Fibroblast of the conjunctiva (primary cell): ENCODE results near the gene P2RX4.
"Not testable (repeated sequence)": the region's sequence is repeated elsewhere in the genome, so short reads cannot be mapped to it uniquely, and the experiment has no call there.

Experiments used
- DNase-seq: peaks from one replicate; pipeline ENCODE4 v3.0.0-alpha.2; 2010; ENCODE audit warnings: low read depth

P2RX4 gene

DNA sequence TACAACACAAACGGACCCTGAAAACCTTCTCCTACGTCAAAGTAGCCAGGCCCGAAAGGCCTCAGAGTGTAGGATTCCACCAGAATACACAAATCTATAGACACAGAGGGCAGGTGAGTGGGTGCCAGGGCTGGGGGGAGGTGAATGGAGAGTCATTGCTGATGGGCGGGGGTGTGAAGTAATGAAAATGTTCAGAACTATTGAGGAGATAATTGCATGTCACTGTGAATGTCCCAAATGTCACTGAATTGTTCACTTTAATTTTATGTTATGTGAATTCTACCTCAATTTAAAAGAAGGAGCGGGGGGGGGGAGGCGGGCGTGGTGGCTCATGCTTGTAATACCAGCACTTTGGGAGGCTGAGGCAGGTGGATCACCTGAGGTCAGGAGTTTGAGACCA is 36.0 kb downstream of the P2RX4 start:
- DNase-seq = no peak

DNA sequence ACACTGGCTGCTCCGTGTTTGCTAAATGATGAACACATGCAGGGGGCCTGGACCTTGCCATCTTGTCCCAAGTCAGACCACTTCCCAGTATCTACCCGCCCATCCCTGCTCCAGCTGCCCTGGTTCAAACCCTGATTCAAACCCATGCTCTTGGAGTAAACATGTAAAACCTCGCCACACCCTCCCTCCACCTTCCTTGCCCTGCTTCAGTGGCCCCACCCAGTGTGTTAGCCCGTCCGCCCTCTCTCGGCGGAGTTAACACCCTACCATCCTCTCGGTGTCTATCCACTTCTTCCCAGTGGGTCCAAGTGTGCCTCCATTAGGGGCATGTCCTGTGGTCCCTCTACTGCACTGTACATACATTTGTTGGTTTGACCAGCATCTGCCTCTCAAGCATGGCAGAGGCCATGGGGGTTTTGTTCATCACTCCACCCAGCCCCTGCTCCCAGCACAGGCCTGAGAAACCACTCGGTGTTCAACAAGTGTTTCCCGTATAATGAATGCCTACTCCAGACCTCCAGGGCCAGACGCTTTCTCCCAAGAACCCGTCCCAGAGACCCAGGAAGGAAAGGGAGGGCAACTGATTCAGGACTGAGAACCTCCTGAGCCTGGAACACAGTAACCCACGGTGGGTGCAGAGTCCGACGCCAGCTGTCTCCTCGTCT is 37.1 kb downstream of the P2RX4 start:
- DNase-seq = no peak

DNA sequence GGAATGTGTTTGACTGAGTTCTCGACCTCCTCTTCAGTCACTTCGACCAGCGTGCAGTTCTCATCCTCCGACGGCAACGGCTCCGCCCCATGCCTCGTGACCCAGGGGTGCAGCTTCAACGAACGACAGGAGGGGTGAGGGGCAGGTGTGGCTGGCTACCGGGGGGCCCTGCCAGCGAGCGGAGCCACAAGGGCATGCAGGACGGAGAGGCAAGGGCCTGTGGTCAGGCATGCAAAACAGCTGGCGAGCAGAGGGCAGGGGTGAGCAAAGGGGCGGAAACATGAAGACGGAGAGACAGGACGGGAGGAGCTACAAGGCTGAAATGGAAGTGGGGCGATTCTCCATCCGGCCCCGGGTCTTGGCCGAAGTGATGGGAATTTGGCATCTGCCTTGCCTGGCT is 38.7 kb downstream of the P2RX4 start:
- no peak for DNase-seq

DNA sequence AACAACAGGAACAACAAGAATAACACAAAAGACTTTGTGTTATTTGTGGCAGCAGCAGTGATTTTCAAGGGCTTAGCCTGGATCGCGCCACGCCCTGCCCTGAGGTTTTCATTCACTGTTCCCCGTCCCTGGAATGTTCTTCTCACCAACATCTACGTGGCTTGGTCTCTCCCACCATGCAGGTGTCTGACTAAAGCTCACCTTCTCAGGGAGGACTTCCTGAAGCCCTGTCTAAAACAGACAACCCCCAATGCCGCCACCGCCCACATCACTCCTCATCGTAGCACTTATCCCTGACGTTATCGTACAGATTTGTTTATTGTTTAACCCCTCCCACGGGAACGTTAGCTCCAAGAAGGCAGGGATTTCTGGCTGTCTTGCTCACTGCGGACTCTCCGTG is 40.4 kb downstream of the P2RX4 start:
- DNase-seq = no peak

DNA sequence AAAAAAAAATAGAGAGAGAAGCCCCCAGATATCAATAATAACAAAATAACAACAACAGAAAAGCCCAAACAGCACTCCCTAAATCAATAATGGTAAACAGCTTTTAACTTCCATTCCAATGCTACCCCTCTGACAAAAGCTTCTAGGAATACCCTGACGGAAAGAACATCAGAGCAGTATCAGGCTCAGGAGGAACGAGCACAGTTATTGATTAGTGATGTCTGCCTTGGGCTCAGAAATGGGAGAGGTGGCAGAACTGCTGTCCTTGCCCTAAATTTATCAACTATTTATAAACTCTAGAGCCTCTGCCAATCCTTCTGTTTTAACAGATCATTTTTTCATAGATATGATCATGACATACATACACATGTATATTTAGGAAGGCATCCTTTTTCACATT is 41.9 kb downstream of the P2RX4 start:
- no peak for DNase-seq

DNA sequence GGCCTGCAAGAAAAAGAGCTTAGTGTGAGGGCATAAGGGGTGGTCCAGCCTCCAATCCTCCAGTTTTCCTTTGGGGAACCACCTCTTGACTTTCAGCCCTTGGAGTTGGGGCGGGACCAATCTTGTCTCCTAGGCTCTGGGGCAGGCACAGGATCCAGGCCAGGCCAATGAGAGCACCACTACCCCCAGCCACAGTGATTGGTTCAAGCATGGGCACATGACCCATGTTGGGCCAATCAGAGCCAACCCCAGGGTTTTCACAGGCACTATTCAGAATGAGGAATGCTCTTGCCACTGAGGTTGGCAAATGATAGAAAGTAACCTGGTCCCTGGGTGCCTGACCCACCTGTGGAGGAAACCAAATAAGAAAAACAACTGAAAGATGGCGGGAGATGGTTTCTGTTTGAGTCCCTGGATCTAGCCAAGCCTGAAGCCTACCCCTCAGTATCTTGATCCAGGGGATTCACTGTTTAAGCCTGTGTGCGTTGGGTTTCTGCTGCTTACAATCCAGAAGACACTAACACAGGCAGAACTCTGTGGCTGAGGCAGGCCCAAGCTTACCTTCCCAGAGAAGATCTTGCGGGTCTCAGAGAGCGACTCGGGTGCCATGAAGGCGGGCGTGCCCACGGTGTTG is 42.9 kb downstream of the P2RX4 start:
- no peak for DNase-seq

DNA sequence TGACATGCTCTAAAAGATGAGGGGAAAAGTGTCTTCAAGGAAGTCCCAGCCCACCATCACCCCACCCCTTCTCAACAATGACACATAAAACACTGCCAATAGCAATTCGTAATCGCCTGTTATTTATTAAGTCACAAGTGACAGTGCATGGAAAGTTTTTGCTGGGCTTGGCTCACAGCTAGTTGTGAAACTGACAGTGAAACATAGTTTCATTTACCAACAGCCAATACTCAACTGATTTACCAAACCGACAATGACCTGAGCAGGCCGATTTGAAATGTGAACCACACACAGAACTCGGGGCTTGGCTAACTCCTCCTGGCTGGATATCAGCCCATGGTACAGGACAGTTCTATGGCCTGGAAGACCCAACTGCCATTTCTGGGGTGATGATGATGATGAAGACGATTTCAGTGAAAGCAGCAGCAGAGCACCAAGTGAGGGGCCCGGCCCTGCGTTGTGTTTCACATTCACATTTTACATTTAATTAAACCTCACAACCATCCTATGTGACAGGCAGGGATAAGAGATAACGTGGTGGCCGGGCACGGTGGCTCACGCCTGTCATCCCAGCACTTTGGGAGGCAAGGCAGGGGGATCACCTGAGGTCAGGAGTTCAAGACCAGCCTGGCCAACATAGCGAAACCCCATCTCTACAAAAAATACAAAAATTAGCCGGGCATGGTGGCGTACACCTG is 43.9 kb downstream of the P2RX4 start:
- DNase-seq = no peak

DNA sequence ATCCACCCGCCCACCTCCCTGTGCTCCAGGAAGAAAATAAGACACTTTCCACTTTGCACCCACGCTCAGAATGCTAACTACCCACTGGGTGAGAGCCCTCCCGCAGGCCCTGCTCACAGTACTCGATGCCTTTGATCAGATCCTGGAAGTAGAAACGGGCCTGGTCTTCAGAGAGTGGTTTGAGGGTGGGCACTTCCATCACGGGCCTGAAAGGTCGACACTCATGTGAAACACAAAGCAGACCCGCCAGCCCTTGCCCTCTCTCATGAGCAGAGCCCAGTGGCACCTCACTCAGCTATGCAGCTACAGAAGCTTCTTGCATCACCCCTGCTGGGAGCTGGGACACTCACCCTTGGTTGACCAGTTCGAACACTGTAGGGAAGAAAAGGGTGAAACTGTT is 45.5 kb downstream of the P2RX4 start:
- no peak for DNase-seq

DNA sequence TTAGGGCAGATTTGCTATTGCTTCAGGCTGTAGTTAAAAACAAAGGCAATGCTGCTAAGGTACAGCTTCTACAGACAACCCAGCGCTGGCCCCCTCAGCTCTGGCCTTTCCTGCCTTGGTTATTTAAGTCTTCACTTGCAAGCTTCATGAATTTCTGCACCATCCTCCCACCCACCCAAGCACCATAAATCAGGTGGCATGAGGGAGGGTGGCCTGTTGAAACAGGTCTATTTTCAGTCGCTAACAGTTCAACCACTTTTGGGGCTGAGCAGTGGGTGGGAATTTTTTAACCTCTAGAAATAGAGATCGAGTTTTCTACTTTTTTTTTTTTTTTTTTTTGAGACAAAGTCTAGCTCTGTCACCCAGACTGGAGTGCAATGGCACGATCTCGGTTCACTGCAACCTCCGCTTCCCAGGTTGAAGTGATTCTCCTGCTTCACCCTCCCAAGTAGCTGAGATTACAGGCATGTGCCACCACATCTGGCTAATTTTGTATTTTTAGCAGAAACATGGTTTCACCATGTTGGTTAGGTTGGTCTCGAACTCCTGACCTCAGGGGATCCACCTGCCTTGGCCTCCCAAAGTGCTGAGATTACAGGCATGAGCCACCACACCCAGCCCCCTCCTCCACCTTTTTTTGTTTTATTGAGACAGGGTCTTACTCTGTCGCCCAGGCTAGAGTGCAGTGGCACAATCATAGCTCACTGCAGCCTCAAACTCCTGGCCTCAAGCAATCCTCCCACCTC is 47.9 kb downstream of the P2RX4 start:
- DNase-seq = not testable (repeated sequence)

DNA sequence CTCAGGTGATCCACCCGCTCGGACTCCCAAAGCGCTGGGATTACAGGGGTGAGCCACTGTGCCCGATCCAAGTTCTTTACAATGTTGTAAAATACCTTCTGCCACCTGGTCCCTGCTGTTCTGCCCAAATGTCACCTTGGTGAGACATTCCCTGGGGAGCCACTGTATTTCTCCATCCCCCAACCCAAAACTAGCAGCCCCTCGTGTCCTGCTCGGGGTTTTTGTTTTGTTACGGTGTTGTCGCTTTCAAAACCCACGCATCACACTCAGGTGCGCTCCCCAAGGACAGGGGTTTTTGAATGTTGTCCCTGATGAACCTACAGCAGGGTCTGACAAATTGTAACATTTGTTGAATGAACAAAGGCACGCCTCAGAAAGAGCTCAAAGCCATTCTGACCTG is 49.1 kb downstream of the P2RX4 start:
- DNase-seq = no peak

DNA sequence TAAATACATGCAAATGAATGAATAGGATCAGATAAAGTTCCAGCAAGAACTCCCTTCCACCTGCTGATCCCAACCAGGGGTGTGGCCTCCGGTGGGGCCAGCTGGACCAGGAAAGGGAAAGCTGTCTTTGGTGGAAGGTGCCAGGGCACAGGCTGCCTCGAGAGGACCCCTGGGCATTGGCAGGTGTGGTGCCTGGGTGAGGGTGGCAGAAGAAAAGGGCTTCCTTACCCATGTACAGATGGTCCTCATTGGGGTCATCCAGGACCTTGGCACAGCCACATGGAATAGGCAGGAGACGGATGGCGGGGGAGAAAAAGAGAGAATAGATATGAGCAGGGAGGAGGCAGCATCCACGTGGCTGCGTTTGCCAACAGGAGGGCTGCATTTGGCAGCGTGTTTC is 50.2 kb downstream of the P2RX4 start:
- no peak for DNase-seq

DNA sequence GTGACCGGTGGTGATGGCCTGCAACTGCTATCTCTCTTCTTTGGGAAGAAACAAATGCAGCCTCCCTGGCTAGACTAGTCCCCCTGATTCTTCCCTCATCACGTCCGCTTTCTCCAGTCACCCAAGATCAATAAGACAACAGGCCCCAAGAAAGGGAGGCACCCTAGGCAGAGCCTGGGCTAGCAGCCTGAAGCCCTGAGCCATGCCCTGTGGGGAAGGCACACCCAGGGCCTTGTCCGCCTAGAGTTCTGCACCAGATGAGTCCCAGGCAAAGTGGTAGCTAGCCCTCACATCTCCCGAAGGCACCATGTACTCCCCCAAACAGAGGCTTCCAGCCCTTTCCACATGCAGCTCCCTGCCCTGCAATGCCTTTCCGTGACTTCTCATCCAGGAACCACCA is 51.5 kb downstream of the P2RX4 start:
- no peak for DNase-seq

DNA sequence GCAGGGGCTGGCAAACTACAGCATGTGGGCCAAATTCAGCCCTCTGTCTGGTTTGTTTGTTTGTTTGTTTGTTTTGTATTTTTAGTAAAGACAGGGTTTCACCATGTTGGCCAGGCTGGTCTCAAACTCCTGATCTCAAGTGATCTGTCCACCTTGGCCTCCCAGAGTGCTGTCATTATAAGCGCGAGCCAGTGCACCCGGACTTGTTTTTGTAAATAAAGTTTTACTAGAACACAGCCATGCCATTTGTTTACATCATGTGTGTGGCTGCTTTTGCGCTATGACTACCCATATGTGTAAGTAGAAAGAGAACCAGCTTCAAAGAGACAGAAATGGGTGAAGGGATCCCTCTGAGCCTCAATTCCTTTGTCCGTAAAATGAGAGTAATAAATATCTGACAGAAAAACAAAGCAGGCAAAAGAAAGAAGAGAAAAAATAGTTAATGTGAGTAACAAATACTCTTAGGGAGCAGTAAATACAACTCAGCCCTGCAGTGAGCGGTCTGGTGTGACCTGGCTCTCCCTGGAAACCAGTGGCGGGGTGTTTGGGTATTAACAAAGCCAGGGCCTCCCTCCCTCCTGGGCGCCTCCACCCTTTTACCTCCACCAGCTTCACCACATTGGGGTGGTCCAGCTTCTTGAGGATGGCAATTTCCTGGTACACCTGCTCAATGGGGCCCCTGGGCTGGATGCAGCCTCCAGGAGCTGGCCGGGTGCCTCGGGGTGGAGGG is 53.4 kb downstream of the P2RX4 start:
- DNase-seq = no peak

DNA sequence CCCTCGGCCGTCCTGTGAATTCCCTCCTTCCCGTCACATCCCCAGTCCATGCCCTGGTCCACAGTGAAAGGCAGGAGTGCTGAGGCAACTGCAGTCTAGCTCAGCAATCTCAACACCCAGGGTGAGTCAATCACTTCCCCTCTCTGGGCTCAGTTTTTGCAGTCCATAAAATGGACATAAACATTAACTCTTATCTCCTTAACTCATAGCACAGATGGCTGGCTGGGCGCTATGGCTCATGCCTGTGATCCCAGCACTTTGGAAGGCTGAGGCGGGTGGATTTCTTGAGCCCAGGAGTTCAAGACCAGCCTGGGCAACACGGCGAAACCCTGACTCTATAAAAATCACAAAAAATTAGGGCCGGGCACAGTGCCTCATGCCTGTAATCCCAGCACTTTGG is 54.2 kb downstream of the P2RX4 start:
- DNase-seq = no peak

DNA sequence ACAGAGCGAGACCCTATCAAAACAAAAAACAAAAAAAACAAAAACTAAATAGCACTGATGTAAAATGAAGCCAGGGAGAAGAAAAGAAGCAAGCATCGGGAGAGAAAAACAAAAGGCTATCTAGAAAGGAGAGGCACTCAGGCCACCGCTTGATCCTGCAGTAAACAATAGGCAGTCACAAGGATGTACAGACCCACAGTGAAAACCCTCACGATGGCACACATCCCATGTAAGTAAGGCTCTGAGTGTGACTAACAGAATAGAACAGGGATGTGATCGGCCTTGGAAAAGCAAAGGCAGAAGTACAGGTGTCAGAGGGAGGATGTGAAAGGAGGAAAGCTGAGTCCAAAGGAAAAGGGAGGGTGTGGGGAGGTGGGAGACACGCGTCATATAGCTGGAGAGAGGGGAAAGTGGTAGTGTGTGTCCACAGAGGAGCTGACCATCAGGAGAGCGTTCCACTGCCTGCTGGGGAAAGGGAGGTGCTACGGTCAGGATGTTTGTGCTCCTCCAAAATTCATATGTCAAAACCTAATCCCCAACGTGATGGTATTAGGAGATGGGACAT is 55.1 kb downstream of the P2RX4 start:
- DNase-seq = no peak

DNA sequence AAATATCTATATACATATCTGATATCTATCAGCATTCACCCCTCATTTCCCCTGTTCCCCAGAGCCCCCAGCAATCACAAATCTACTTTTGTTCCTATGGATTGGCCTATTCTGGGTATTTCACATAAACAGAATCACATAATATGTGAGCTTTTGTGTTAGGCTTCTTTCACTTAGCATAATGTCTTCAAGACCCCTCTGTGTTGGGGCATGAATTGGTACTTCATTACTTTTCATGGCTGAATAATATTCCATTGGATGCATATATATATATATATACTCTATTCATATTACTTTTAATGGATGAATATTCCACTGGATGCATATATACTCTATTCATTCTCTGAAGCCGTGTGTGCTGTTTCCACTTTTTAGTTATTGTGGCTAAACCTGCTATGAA is 57.9 kb downstream of the P2RX4 start:
- DNase-seq = no peak

DNA sequence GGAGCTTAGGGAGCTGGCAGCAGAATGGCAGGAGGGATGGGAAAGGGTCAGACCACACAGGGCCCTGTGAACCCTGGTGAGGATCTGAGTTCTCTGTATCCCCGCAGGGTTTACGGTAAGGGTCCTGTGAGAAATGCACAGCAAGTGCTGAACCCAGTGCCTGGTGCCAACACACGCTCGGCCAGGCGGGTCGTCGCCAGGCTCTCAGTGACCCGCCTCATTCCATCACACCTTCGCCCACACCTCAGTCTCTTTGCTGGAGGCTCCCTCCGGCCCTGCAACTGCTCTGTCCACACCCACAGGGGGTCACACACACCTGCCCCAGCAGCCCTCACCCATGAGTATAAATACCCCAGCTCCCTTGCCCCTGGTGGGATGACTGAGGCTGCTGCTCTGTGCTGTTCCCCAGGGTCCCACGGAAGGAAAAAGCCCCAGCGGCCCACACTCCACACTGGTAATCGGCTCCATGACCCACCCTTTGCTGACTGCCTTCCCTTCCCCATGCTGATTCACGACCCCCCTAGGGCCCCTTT is 63.5 kb downstream of the P2RX4 start:
- DNase-seq = no peak

DNA sequence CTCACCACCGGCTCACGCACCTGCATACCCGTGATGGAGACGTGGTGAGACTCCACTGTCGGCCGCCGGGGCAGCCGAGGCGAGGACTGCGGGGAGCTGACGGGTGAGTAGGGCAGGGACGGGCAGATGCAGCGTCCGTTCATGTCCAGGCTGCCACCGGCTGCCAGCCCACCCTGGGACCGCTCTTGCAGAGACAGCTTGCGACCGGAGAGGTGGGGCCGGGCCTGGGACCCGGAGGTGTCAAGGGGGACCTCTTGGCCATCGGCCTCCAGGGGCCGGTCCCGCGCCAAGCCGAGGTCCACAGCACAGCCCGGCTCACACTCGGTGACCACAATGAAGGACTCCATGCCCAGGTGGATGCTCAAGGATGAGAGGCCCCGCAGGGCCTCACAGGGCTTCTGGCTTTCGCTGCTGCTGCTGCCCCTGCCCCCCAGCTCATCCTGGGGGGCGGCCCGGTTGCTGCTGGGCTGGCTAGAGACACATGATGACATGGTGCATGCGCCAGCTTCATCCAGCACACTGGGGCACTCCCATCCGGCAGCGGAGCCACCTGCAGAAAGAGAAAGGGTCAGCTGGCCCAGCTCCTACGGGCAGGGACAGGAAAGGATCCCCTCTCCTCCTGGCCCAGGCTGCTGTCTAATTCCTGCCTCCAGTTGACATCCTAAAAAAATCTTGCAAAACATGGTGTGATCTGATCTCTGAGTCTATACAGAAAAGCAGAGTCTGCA is 64.3 kb downstream of the P2RX4 start:
- DNase-seq = no peak

DNA sequence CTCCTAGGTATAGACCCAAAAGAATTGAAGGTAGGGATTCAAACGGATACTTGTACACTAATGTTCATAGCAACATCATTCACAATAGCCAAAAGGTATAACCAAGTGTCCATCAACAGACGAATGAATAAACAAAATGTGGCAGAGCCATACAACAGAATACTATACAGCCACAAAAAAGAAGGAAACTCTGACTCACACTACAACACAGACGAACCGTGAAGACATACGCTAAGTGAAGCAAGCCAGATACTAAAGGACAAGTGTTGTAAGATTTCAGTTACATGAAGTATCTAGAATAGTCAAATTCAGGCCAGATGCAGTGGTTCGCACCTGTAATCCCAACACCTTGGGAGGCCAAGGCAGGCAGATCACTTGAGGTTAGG is 67.4 kb downstream of the P2RX4 start:
- no peak for DNase-seq

DNA sequence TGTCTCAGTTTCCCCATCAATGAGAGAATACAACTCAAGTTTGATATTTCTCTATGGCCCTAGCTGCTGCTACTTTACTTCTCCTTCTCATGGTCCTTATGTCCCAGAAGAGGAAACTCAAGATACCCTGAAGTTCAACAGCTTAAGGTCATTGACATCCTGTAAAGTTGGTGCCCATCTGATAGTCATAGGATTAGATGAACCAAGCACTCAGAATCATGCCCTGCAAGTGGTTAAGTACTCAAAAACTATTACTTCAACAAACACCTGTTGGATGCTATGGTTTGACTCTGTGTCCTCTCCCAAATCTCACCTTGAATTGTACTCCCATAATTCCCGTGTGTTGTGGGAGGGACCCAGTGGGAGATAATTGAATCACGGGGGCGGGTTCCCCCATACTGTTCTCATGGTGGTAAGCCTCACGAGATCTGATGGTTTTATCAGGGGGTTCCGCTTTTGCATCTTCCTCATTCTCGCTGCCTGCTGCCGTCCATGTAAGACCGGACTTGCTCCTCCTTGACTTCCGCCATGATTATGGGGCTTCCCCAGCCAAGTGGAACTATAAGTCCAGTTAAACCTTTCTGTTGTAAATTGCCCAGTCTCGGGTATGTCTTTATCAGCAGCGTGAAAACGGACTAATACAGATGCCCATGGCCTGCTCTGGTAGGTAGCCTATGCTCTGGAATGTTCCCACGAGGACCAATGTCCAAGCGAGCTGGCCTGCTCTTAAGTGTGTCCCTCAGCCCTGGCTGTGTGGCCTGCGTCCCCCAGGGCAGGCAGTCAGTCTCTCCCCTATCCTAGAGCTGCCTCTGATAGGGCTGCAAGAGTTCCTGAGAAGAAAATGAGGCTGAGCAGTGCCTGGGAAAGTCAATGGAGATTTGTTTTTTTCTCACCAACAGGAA is 68.5 kb downstream of the P2RX4 start:
- DNase-seq = no peak
